Raji (cell line): ENCODE data around the gene PRDM4.

Experiments
- POLR2A ChIP-seq: IDR thresholded peaks from 2 replicates; pipeline ENCODE4 v1.6.1; 2011; ENCODE audit warnings: low read depth, low read length, control low read depth; ENCODE audit not compliant: insufficient read depth

PRDM4 gene

DNA sequence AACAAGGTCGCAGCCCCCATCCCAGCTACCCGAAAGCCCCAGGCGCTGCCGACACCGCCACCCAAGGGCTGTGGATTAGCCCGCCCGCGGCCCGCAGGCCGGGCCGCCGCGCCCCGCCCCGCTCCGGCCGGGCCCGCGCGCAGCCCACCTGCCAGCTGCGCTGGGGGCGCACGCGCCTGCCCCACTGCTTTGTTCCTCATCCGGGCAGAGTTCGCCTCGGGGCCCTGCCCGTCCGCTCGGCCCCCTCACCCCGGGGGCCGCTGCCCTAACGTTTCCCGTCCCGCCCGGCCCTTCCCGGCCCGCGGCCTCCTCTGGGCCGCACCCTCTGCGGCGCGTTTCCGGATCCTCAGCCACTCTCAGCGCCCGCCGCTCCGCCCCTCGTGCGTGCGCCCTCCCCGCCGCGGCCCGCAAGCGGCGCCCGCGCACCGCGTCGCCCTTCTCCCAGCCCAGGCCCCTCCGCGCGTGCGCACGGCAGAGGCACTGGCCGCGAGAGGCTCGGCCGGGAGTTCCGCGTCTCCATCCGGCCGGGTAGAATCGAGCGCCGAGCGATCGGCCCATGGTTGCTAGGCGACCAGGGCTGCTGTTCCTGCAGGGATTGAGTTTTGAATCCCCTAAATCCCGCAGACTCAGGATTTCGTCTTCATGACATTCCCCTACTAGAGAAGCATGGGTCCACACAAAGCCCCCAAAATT is at the start of gene PRDM4:
Gene PRDM4 (minus strand): TSS at position 329 of the 693 bp plus-strand sequence. CDS start 622 bp downstream, outside the sequence.
- peak; percentile 80 for TF ChIP-seq POLR2A

DNA sequence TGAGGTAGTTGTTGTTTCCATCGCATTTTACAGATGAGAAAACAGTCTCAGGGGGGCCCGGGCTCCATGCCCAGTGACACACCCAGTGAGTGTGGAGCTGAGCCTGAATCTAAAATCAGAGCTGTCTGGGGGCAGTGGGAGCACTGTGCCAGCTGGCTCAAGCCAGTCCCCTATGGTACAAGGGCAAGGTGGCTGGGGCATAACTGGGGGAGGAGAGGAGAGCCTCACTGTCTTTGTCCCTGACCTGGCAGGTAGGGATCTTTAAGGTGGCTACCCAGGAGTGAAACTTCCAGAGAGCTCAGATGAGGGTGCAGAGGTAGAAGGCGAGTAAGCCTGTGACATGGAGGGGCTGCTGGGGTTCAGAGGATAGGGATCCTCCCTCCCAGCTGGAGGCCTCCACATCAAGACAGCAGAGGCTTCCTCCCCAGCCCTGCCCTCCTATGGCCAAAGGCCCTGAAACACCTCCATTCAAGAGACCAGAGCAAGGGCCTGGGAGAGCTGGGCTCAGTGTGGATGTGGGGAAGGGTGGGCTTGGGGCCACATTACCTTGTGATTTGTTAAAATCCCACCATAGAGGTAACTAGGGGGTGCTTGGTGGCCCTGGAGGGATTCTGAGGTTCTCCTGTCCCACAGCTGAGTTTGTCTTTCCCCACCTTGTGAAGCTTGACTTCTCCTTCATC is 46.7 kb upstream of the PRDM4 start:
- TF ChIP-seq POLR2A, result no peak

DNA sequence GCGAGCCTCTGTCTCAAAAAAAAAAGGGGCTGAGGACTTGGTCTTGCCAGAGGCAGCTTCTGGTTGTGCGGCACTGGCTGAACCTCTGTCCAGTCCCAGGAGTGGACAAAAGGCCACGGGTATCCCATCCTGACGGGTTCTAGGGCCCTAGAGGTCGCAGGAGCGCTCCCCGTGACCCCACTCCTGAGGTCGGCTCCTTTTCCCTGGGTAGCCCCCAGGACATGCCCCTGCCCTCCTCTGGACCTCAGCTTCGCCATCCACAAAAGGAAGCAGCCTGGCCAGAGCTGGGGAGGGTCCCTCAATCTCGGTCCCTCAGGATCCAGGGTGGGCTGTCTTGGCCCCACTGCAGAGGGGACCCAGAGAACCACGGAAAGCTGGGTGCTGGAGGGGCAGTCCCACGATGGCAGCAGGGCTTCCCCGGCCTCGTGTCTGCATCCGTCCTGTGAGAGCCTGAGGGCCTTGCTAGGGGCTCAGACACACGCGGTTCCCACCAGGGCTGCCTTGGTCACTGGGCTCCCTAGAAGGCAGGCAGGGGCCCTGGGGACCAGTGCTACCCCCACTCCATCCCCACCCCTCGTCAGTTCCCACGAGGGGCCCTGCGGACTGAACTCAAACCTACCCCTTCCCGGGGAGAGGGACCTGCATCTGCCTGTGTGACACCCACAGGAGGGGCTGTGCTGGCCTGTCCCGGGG is 44.7 kb upstream of the PRDM4 start:
- TF ChIP-seq POLR2A, result no peak

DNA sequence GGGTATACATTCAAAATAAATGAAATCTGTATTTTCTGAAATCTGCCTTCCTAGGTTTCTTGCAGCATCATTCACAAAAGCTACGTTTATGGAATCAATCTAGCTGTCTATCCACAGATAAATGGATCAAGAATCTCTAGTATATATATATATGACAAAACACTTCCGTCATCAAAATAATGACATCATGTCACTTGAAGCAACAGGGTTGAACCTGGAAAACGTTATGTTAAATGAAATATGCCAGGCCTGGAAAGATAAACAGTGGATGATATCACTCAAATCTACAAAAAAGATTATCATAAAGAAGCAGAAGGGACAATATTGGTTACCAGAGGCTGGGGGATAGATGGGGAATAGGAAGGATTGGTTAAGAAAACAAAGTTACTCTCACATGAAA is 42.2 kb upstream of the PRDM4 start:
- no peak for TF ChIP-seq POLR2A

- no peak for TF ChIP-seq POLR2A
Observed at GRCh38 chr12:107801150-107801549, 40.2 kb upstream of the PRDM4 start.

GRCh38 chr12:107798580-107798979 is 37.6 kb upstream of the PRDM4 start:
- no peak for TF ChIP-seq POLR2A

DNA sequence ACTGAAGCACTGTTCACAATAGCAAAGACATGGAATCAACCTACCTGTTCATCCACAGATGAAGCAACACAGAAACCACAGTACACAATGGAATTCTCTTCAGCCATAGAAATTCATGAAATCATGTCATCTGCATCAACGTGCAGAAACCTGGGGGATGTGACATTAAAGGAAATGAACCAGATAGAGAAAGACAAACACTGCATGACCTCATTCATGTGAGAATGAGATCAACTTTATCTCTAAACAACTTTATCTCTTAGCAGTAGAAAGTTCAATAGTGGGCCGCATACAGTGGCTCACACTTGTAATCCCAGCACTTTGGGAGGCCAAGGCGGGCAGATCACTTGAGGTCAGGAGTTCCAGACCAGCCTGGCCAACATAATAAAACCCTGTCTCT is 33.5 kb upstream of the PRDM4 start:
- TF ChIP-seq POLR2A, result no peak

- no peak for TF ChIP-seq POLR2A
Observed at GRCh38 chr12:107791465-107792089, 30.6 kb upstream of the PRDM4 start.

GRCh38 chr12:107788690-107789458 is 27.9 kb upstream of the PRDM4 start:
- TF ChIP-seq POLR2A, result no peak

- TF ChIP-seq POLR2A, result no peak
Observed at GRCh38 chr12:107788281-107788680, 27.3 kb upstream of the PRDM4 start.

DNA sequence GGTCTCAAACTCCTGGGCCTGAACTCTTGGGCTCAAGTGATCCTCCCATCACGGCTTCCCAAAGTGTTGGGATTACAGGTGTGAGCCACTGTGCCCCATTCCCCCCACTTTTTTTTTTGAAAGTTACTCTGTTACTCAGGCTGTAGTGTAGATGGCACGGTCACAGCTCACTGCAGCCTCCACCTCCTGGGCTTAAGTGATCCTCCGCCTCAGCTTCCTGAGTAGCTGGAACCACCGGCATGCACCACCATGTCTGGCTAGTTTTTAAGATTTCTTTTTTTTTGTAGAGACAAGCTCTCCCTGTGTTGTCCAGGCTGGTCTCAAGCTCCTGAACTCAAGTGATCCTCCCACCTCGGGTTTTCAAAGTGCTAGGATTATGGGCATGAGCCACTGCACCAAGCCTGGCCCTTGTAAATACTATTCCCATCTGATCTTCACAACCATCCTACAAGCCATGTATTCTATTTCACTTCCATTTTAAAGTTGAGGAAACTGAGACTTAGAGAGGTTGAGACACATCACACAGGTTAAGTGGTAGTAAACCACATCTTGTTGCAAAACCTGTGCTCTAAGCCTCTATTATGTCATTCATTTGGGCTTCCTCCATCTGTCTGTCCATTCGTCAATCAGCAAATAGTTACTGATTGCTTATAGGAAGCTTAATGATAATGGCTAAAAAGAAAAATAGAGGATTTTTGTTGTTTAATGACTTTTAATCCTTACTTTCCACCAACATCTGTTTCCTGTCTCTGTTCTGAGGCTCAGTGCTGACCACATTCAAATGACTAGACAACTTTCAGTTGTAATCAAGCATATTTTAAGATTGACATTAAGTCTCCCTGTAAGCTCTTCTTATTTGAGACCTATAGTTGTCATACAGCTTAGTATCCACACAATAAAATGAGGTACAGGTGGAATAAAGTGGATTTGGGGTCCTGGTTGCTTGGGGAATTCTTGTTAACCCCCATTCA is 22.8 kb upstream of the PRDM4 start:
- TF ChIP-seq POLR2A, result no peak

GRCh38 chr12:107782067-107782466 is 21.1 kb upstream of the PRDM4 start:
- TF ChIP-seq POLR2A, result no peak

GRCh38 chr12:107780298-107780697 is 19.4 kb upstream of the PRDM4 start:
- TF ChIP-seq POLR2A, result no peak
